Cardiac fibroblast (primary cell): ENCODE results near the gene CTPS1.

Experiments used
- DNase-seq, 2 donors: peaks; one replicate each; pipeline versions ENCODE4 v3.0.0 to v3.0.0-alpha.2; 2010; ENCODE audit warnings: low read depth in 2 of 2
- H3K4me3 ChIP-seq, 2 donors: replicated peaks in 1 of 2; 1 replicate in 1 of 2; 2 replicates in 1 of 2; pipeline ENCODE4 v1.5.1; 2011; ENCODE audit warnings: low read depth in 2 of 2, low read length in 2 of 2, mild to moderate bottlenecking in 2 of 2, moderate library complexity in 1 of 2
- CTCF ChIP-seq: IDR thresholded peaks from one replicate; pipeline ENCODE4 v1.5.1; 2011; ENCODE audit warnings: low read depth, mild to moderate bottlenecking, low read length, inconsistent platforms

The CTPS1 gene

GRCh38 chr1:41003640-41004220 is 24.2 kb downstream of the CTPS1 start:
- peak; percentile 99 for DNase-seq
- TF ChIP-seq CTCF: peak; percentile 57
- H3K4me3 ChIP-seq: no peak overlapping the region

- no peak overlapping the region for H3K4me3 ChIP-seq
- no peak for DNase-seq
- no peak for TF ChIP-seq CTCF
Observed at GRCh38 chr1:41005876-41006275, 26.4 kb downstream of the CTPS1 start.

GRCh38 chr1:41006942-41007865 is 27.7 kb downstream of the CTPS1 start:
- H3K4me3 ChIP-seq: no peak overlapping the region
- peak in 1 of 2 donors; percentile 42 for DNase-seq
- no peak for TF ChIP-seq CTCF

- DNase-seq: no peak
- no peak for TF ChIP-seq CTCF
- H3K4me3 ChIP-seq: no peak overlapping the region
Observed at GRCh38 chr1:41009466-41009865, 30.0 kb downstream of the CTPS1 start.

- H3K4me3 ChIP-seq: no peak overlapping the region
- DNase-seq: no peak
- TF ChIP-seq CTCF: no peak
Observed at GRCh38 chr1:41010345-41010744, 30.8 kb downstream of the CTPS1 start.

- no peak for TF ChIP-seq CTCF
- no peak for DNase-seq
- no peak overlapping the region for H3K4me3 ChIP-seq
Observed at GRCh38 chr1:41013024-41013423, 33.5 kb downstream of the CTPS1 start.
